NCI-H526 (cell line): ENCODE measurements around the gene WNT1.

ENCODE experiments used
- DNase-seq, 2 experiments: peaks; one replicate each; lab custom pipeline; 2025; lab: John Stamatoyannopoulos, UW

Gene WNT1

DNA sequence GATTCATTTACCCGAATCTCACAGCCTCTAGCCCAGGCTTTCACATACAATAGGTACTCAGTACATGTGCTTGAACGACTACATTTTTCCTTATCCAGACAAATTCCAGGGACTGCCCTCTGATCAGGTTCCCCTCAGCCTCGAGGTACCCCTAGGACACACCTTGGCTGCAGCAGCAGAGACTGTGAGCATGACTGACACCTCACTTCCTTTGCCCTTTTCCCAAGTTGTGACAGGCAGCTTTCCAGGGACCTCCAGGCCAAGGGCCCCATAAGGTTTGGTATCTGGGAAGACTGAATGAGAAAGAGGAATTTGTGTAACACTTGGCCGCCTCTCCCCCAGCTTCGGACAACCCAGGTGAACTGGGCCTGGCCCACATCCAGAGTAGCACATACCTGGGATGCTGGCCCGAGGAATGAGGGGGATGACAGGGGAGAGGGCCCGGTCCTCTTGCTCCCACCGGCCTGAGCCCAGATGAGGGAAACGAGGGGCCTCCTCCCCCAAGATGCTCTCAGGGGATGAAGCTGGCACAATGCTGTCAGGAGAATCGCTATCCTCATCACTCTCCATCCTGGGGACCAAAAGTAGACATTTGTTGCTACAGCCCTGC lies 50.6 kb downstream of the WNT1 start:
- DNase-seq = no peak

DNA sequence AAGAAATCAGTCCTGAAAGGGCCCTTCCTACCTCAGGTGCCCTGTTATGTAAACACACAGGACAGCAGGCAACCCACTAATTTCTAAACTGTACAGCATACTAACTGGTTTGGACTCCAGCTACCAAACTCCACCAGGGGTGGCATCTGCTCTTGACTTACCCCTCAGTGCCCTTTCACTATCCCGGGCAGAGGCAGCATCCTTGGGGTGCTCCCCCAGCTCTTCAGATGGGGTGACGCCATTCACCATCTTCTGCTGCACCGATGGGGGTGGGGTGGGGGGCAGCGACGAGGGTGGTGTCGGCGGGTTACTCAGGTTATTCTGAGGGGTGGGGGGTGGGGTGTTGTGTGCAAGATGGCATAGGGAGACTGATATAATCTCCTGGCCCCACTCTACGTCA lies 52.0 kb downstream of the WNT1 start:
- DNase-seq = no peak

DNA sequence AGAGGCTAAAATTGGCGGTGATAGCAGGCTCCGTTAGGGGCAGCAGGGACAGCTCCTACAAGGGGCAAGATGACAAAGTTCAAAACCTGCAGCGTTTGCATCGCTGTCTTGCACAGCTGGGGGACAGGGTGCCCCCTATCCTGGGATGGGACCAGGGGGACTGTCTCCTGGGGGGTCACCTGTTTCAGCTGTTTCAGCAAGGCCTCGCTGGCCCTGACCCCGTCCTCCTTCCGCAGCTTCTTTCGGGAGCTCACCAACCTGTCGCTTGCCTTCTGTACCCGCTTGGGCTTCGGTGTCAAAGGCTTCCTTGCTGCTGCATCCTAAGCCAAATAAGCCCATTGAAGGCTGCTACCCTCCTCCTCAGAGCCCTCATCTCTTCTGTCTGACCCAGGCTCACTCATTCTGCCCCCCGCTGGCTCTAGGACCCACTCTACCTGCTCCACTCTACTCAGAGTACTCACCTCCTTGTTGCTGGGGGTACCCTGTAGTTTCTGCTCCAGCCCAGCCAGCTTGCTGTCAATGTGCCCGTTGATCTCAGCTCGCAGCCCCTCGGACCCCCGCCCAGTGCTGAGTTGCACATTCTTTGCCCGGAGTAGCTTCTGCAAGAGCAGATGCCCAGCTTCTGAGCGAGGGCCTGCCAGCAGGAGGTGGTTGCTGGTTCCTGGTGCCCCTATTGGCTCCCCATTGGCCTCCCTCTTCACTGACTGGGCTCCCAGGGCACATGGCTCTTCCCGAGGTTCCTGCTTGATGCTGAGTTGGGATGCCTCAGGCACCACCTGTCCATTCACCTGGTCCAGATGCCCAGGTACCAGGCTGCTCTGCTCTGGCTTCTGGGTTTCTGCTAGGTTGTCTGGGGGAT lies 52.8 kb downstream of the WNT1 start:
- no peak for DNase-seq

DNA sequence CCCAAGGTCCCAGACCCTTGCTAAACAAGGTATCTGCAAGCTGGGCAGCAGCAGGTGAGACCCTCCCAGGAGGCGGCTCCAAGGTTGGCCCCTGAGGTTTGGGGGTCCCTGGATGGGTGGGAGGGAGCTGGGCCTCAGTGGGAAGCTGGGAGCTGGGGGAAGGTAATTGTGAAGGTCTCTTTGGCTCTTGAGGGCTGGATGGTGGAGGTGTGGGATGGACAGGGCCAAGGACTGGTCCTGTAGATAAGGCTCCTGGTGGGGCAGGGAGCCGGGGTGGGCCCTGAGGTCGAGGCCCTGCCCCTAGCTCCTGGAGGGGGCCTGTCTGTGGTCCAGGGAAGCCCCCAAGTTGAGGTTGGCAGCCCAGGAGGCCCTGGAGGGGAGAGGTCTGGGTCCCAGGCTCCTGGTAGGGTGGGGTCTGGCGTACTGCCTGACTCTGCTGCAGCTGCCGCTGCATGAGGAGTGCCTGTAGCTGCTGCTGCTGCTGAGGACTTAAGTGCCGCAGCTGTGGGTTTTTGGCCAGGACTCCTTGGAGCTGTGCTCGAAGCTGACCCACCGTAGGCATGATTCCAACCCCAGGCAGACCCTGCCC lies 53.5 kb downstream of the WNT1 start:
- no peak for DNase-seq
